Tibial nerve (tissue), 4 donors: Measurements from ENCODE around the gene PRSS36. TPM values are rescaled to one million over a fixed set of nuclear protein-coding genes. Genes with fewer than 3 reads are reported as not detected.

Experiments
- DNase-seq, 2 donors: peaks; one replicate each; pipeline ENCODE4 v3.0.0-alpha.2; 2019; ENCODE audit warnings: low spot score in 2 of 2
- H3K27ac ChIP-seq, 4 donors: fragments of 200-600 bp; sonication (generic) in 3 of 4; one replicate each; pipeline ENCODE4 v1.5.1; 2017 to 2019; ENCODE audit warnings: mild to moderate bottlenecking in 1 of 4
- H3K27me3 ChIP-seq, 2 donors: fragments of 200-600 bp; sonication (generic) in 1 of 2; one replicate each; pipeline versions ENCODE4 v1.5.1 to v1.6.0; 2017 to 2019
- H3K36me3 ChIP-seq, 3 donors: fragments of 200-600 bp; sonication (generic); one replicate each; pipeline ENCODE4 v1.5.1; 2018 to 2019
- H3K4me1 ChIP-seq, 4 donors: fragments of 200-600 bp; sonication (generic) in 3 of 4; one replicate each; pipeline ENCODE4 v1.5.1; 2017 to 2019
- H3K4me3 ChIP-seq, 4 donors: fragments of 200-600 bp; sonication (generic) in 3 of 4; one replicate each; pipeline ENCODE4 v1.5.1; 2017 to 2019; ENCODE audit warnings: mild to moderate bottlenecking in 1 of 4, moderate library complexity in 1 of 4
- H3K9me3 ChIP-seq, 4 donors: fragments of 200-600 bp; sonication (generic) in 3 of 4; one replicate each; pipeline ENCODE4 v1.5.1; 2017 to 2019
- CTCF ChIP-seq, 5 experiments: fragments of 200-600 bp in 3 of 5; fragments of 450-650 bp in 2 of 5; sonication (generic) in 3 of 5; IDR thresholded peaks; one replicate each; pipeline ENCODE4 v1.5.1; 2016 to 2019; ENCODE audit warnings: antibody characterized with exemption in 5 of 5, mild to moderate bottlenecking in 3 of 5, moderate library complexity in 2 of 5
- EP300 ChIP-seq, 2 donors: sonication (generic); formaldehyde crosslinking; IDR thresholded peaks; one replicate each; pipeline ENCODE4 v1.6.1; 2017; ENCODE audit warnings: antibody characterized with exemption in 2 of 2, mild to moderate bottlenecking in 1 of 2
- POLR2A ChIP-seq, 2 donors: fragments of 450-650 bp; IDR thresholded peaks; one replicate each; pipeline ENCODE4 v1.6.1; 2017; ENCODE audit warnings: antibody characterized with exemption in 2 of 2, mild to moderate bottlenecking in 2 of 2, moderate library complexity in 2 of 2
- WGBS, 2 donors: methylation state at CpG; one replicate each; pipeline ENCODE4 v1.1.5; 2018; 5-methylcytosine and 5-hydroxymethylcytosine counted together
- total RNA-seq, 4 donors: library from RNA; depleted of rRNA; stranded (reverse); fragments of >200 nt; gene quantifications; one replicate each; pipeline ENCODE4 v1.1.0, GENCODE V29; 2016

The PRSS36 gene
- total RNA-seq, 4 donors from 2014 or later = 6.5 to 21.3 (median 10.8) TPM

DNA sequence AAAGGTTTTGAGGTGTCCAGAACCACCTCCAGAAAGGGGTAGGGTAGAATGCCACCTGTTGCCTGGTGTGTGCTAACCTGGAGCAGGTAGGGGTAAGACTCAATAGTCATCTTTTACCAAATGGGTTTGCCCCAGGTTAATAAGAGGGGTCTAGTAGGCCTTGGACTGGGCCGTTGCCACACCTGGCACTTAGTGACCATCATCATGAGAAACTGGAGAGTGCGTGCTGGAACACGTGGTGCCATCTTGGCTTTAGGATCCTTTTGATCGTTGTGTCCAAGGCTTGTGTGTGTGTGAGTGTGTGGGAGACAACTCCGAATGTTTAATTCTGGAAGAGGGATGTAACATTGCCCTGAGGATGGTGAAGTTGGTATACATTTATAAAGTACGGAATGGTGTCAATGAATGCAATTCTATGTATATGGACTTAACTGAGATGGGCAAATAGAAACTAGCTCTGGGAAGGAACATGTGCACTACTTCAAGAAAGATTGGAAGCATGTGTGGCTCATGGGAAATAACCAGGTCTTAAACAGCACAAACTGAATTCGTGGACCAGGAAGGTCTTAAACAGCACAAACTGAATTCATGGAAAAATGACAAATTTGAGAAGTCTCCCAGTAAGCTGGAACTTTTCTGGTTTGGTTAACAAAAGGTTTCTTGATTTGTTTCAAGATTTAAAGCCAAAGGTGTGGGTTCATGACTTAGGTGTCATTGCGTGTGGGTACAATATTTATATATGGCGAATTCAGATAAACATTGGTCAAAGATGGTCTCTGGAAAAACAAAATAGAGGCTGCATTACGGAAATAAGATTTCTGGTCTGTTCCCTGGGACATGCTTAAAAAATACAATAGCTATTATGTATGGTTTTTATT is 37.3 kb upstream of the PRSS36 start:
- Histone ChIP-seq H3K36me3 (peaks cover 9 to 98% (median 58%) of the 10 kb centered on the region in 3 donors), H3K27me3 (no peaks in the 10 kb centered on the region)
- WGBS, 2 donors = 78 to 79% methylated on average over 10 of the region's 10 CpGs

GRCh38 chr16:31186176-31186575 is 36.3 kb upstream of the PRSS36 start:
- Histone ChIP-seq H3K4me1 (peaks cover 0 to 66% (median 26%) of the 10 kb centered on the region in 4 donors), H3K36me3 (peaks cover 9 to 88% (median 48%) of the 10 kb centered on the region in 3 donors), H3K27me3 (no peaks in the 10 kb centered on the region), H3K27ac (no peak overlapping the region), H3K9me3 (no peaks in the 10 kb centered on the region), H3K4me3 (no peak overlapping the region)
- no peak for TF ChIP-seq EP300 (IDR thresholded peaks at IDR 0.05)
- TF ChIP-seq CTCF (IDR thresholded peaks at IDR 0.05) = no peak
- TF ChIP-seq POLR2A (IDR thresholded peaks at IDR 0.05) = no peak
- WGBS, 2 donors = 67 to 70% methylated on average over 7 of the region's 7 CpGs
- DNase-seq = no peak

More for the DNA sequence above, 37.3 kb upstream of the PRSS36 start:
- no peak overlapping the region for H3K27ac ChIP-seq
- TF ChIP-seq POLR2A (IDR thresholded peaks at IDR 0.05) (no peak), CTCF (IDR thresholded peaks at IDR 0.05) (no peak), EP300 (IDR thresholded peaks at IDR 0.05) (no peak)
- no peak overlapping the region for H3K4me3 ChIP-seq
- no peak for DNase-seq
- H3K9me3 ChIP-seq = no peaks in the 10 kb centered on the region
- H3K4me1 ChIP-seq = peaks cover 0 to 56% (median 17%) of the 10 kb centered on the region in 4 donors

- DNase-seq = no peak
- TF ChIP-seq POLR2A (IDR thresholded peaks at IDR 0.05) = no peak
- TF ChIP-seq EP300 (IDR thresholded peaks at IDR 0.05) = no peak
- TF ChIP-seq CTCF (IDR thresholded peaks at IDR 0.05) = no peak
- Histone ChIP-seq H3K4me1 (peaks cover 0 to 68% (median 26%) of the 10 kb centered on the region in 4 donors), H3K36me3 (peaks cover 5 to 80% (median 41%) of the 10 kb centered on the region in 3 donors), H3K27me3 (no peaks in the 10 kb centered on the region), H3K4me3 (no peak overlapping the region), H3K27ac (peak overlapping the region in 1 of 4 donors; percentile 17), H3K9me3 (no peaks in the 10 kb centered on the region)
- WGBS, 2 donors = 60 to 66% methylated on average over 5 of the region's 5 CpGs
These were observed 35.5 kb upstream of the PRSS36 start for GRCh38 chr16:31185339-31185738.

DNA sequence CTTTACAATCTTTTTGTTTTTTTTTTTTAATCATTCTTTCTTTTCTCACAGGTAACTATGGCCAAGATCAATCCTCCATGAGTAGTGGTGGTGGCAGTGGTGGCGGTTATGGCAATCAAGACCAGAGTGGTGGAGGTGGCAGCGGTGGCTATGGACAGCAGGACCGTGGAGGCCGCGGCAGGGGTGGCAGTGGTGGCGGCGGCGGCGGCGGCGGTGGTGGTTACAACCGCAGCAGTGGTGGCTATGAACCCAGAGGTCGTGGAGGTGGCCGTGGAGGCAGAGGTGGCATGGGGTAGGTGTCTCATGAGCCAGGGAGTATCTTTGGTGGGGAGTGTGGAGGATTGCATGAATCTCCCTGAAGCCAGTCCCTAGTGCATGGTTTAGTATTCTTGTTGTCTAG is 35.0 kb upstream of the PRSS36 start:
- DNase-seq = no peak

More for the DNA sequence above, 35.0 kb upstream of the PRSS36 start:
- Histone ChIP-seq H3K27ac (no peak overlapping the region), H3K4me3 (no peak overlapping the region), H3K36me3 (peaks cover 3 to 75% (median 36%) of the 10 kb centered on the region in 3 donors), H3K9me3 (no peaks in the 10 kb centered on the region), H3K27me3 (no peaks in the 10 kb centered on the region), H3K4me1 (peaks cover 0 to 68% (median 26%) of the 10 kb centered on the region in 4 donors)
- TF ChIP-seq POLR2A (IDR thresholded peaks at IDR 0.05) (no peak), CTCF (IDR thresholded peaks at IDR 0.05) (no peak), EP300 (IDR thresholded peaks at IDR 0.05) (no peak)
- 92 to 94% methylated on average over 14 of the region's 14 CpGs for WGBS, 2 donors
